Measurements from ENCODE around the gene SAMHD1.

SAMHD1 gene

DNA sequence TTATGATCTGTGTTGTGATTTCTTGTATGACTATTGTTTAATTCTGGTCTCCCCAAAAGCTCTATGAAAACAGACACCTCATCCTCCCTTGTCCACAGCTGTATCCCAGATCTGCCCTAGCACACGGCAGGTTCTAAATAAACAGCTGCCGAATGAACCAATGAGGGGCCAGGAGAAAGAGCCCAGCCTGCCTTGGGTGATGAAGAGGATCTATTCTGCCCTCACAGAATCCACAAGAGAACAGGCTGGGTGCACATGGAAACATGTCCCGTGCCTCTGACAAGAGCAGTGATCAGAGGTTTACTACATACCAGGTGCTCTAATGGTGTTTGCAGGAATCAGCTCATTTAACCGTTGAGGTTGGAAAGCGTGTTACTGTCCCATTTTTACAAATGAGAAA is 91.2 kb downstream of the SAMHD1 start:
- no peak for DNase-seq
- Histone ChIP-seq H3K27ac (no peak overlapping the region), H3K4me3 (ENCODE audit: low read depth, low read length) (no peak overlapping the region), H3K36me3 (replicated peaks) (no peaks in the 10 kb centered on the region), H3K27me3 (replicated peaks) (no peaks in the 10 kb centered on the region)
- no peak for TF ChIP-seq CTCF (IDR thresholded peaks at IDR 0.05; ENCODE audit: low read depth, low read length, missing control alignments)
- in situ Hi-C loops (cut with HindIII; ENCODE audit: low pct_ligation_motif_present, low sequenced_read_pairs), result no loop called here

DNA sequence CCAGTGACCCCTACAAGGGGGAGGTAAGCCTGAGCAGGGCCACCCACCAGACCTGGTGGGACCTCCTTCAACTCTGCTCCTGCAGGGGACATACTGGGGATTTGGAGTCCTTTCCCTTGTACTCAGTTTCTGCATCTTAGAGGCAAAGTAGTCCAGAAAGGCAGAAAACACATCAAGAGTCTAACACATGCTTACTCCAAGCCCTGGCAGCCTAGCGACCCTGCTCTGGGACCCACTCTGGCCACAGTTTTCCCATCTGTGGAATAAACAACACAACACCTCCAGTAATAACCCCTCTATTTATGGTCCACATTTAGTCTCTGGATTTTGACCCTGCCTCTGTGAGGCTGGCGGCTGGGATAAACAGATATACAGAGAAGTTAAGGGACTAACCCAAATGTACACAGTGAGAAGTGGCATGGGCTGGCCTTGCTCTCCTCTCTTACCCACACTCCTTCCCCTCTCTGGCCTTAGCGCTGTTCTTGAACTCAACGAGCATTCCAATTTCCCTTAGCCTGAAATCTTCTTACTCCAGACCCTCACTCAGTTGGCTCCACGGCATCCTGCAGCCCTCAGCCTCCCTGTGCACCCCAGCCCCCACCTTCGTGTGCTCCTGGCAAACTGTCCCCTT is 91.7 kb downstream of the SAMHD1 start:
- Histone ChIP-seq H3K27me3 (replicated peaks) (no peaks in the 10 kb centered on the region), H3K27ac (no peak overlapping the region), H3K36me3 (replicated peaks) (no peaks in the 10 kb centered on the region), H3K4me3 (ENCODE audit: low read depth, low read length) (no peak overlapping the region)
- no peak for DNase-seq
- TF ChIP-seq CTCF (IDR thresholded peaks at IDR 0.05; ENCODE audit: low read depth, low read length, missing control alignments), result no peak
- in situ Hi-C loops (cut with HindIII; ENCODE audit: low pct_ligation_motif_present, low sequenced_read_pairs), result no loop called here

- Histone ChIP-seq H3K27ac (no peak overlapping the region), H3K4me3 (ENCODE audit: low read depth, low read length) (no peak overlapping the region), H3K27me3 (replicated peaks) (no peaks in the 10 kb centered on the region), H3K36me3 (replicated peaks) (no peaks in the 10 kb centered on the region)
- in situ Hi-C loops (cut with HindIII; ENCODE audit: low pct_ligation_motif_present, low sequenced_read_pairs), result no loop called here
- no peak for TF ChIP-seq CTCF (IDR thresholded peaks at IDR 0.05; ENCODE audit: low read depth, low read length, missing control alignments)
- DNase-seq, result no peak
Observed at GRCh38 chr20:36859282-36859555, 92.3 kb downstream of the SAMHD1 start.

- no peak for DNase-seq
- Histone ChIP-seq H3K4me3 (ENCODE audit: low read depth, low read length) (no peak overlapping the region), H3K27me3 (replicated peaks) (no peaks in the 10 kb centered on the region), H3K36me3 (replicated peaks) (no peaks in the 10 kb centered on the region), H3K27ac (no peak overlapping the region)
- no peak for TF ChIP-seq CTCF (IDR thresholded peaks at IDR 0.05; ENCODE audit: low read depth, low read length, missing control alignments)
- in situ Hi-C loops (cut with HindIII; ENCODE audit: low pct_ligation_motif_present, low sequenced_read_pairs), result no loop called here
Observed at GRCh38 chr20:36856691-36857635, 94.5 kb downstream of the SAMHD1 start.

GRCh38 chr20:36856195-36856594 is 95.3 kb downstream of the SAMHD1 start:
- no peak overlapping the region for H3K4me3 ChIP-seq (ENCODE audit: low read depth, low read length)
- in situ Hi-C loops (cut with HindIII; ENCODE audit: low pct_ligation_motif_present, low sequenced_read_pairs), result no loop called here
- H3K36me3 ChIP-seq (replicated peaks), result no peaks in the 10 kb centered on the region

More at GRCh38 chr20:36856195-36856594, 95.3 kb downstream of the SAMHD1 start:
- DNase-seq, result no peak
- no peak for TF ChIP-seq CTCF (IDR thresholded peaks at IDR 0.05; ENCODE audit: low read depth, low read length, missing control alignments)
- Histone ChIP-seq H3K27me3 (replicated peaks) (no peaks in the 10 kb centered on the region), H3K27ac (no peak overlapping the region)

All from brain microvascular endothelial cell (primary cell).